HS-5 (cell line): ENCODE data around the gene SLC29A1.
"Not testable (repeated sequence)": the region's sequence is repeated elsewhere in the genome, so short reads cannot be mapped to it uniquely, and the experiment has no call there.

ENCODE experiments used
- DNase-seq: peaks from one replicate; pipeline ENCODE4 v3.0.0-alpha.2; 2012; ENCODE audit warnings: low read depth

SLC29A1 gene

DNA sequence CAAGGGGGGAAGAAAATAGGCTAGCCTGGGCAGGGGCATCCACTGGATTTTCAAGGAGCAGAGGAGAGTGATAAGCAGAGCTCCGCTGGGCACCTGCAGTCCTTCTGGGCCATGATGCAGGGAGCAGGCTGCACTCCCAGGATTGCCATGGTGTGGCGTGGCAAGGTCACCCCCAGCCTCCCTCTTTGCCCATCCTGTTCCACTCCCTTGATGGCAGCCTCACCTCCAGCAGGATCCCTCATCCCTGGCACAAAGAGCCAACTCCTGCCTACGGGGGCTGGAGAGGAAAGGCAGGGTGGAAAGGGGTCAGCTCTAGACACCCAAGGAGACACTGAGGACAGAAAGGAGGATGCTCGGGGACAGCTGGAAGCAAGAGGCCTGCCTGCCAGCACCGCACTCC is 29.1 kb upstream of the SLC29A1 start:
- no peak for DNase-seq

DNA sequence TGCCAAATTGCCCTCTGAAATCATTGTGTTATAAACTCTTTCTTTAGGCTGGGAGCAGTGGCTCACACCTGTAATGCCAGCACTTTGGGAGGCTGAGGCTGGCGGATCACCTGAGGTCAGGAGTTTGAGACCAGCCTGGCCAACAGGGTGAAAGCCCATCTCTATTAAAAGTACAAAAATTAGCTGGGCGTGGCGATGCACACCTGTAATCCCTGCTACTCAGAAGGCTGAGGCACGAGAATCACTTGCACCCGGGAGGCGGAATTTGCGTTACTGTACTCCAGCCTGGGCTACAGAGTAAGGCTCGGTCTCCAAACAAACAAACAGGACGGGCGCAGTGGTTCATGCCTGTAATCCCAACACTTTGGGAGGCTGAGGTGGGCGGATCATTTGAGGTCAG is 27.0 kb upstream of the SLC29A1 start:
- DNase-seq = not testable (repeated sequence)

DNA sequence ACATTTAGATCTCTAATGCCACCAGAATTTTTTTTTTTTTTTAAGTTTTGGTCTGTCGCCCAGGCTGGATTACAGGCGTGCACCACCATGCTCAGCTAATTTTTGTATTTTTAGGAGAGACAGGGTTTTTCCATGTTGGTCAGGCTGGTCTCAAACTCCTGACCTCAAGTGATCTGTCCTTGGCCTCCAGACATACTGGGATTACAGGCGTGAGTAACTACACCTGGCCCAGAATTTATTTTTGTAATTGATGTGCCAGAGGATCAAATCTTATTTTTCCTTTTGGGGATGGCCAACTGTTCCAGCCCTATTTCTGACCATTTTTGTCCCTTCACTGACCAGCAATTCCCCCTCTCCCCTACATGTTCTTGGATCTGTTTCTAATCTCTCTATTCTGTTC is 24.7 kb upstream of the SLC29A1 start:
- DNase-seq = no peak

DNA sequence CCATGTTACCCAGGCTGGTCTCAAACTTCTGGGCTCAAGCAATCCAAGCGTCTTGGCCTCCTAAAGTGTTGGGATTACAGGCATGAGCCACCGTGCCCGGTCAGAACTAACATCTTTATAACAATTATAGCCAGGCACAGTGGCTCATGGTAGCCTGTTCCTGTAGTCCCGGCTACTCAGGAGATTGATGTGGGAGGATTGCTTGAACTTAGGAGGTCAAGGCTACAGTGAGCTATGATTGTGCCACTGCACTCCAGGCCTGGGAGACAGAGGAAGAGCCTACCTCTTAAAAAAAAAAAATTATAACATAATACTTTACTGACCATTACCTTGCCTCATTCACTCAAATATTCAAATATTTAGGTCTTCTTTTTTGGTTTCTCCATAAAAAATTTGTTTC is 23.5 kb upstream of the SLC29A1 start:
- no peak for DNase-seq

DNA sequence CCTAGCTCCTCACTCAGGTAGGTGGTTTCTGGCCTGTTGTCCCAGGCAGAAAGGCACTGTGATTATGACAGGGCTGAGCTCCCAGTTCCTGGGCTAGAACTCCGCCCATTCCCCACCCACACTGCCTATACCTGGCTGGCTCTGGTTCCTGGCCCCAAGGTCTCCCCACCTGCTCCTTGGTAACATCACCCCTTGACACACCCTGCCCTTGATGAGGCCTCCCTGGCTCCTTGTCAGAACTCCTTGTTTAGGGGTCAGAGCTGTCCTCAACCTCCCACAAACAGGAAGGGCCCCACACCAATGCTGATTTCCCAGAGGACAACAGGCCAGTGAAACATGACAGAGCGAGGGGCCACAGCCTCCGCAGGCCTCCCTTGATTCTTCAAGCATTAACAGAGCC is 22.2 kb upstream of the SLC29A1 start:
- DNase-seq = no peak

DNA sequence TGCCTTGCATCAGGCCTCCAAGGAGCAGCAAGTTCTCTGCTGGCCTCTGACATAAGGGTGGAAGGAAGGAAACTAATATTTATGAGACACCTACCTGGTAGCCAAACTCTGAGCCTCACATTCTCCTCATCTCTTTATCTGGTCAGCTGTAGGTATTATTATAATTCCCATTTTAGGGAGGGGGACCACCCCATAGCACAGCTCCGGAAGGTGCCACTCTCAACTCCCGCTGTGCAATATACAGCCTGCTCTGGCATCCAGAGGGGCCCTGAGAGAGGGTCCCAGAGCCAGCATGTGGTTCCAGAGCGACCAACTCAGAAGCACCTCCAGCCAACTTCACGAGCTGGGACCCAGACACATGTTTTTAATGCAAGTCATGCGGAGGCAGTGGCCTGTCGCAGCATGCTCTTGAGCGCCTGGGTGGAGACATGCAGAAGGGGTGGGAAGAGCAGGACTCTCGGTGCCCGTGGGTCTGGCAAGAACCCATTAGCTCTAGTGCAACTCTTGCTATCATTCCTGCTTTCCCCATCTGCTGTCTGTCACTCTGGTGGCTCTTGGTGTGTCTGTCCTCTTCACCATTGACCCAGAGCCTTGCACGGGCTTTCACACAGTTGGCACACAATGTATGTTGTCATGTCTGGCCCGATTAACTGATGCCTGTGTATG is 21.6 kb upstream of the SLC29A1 start:
- DNase-seq = no peak

DNA sequence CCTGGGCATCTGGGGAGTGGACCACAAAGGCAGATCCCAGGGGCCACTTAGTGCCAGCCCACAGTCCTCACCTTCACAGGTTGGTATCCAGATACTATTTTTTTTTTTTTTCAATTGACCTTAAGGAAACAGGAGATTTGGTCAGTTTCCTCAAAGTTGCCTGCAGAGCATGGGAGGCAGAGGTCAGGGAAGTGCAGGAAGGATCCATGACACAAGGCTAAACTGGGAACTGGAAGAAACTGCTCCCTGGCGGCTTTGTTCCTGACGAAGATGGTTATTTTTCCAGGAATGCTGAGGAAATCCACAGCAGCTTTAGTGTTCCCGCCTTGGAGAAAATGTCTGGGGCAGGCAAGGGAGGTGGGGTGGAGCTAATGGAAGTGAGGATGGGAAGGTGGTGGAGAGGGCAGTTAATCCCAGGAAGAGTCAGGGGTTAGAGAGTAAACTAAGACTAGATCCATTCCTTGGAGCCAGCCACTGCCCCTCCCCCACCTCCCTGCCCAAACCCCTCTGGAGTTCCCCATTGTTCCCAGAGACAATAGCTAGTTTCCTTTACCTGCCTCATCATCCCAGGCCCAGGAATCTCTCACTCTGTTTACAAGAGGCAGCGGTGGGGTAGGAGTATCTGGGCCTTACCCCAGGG is 20.9 kb upstream of the SLC29A1 start:
- DNase-seq = no peak

DNA sequence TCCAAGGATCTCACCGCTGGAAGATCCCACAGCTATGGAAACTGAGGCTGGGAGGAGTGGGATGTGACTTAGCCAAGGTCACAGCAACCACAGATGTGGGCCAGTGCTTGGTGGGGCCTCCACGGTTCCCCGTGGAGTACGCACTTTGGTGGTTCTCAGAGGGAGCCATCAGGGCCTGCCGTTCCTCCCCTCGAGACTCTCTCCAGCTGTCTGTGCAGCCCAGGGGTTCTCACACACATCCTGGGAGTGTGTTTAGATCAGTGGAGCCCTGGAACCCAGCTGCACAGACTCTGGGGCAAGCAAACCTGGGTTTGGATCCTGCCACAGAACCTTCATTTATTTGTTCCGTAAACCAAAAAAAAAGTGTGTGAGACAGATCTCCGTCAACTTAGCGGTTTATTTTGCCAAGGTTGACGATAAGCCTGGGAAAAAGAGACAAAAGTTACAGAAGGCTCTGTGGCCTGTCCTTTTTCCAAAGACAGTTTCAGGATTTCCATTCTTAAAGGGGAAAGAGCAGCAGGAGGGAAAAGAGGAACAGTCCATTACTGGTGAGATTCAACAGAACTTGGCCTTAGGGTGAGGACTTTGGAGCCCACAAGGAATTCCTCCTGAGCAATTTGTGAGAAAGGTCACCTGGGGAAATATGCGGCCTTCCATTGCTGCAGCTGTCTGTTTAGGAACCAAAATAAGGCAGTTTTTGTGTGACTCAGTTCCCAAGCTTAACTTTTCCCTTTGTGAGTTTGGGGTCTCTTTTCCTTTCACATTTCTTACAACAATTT is 20.2 kb upstream of the SLC29A1 start:
- no peak for DNase-seq

DNA sequence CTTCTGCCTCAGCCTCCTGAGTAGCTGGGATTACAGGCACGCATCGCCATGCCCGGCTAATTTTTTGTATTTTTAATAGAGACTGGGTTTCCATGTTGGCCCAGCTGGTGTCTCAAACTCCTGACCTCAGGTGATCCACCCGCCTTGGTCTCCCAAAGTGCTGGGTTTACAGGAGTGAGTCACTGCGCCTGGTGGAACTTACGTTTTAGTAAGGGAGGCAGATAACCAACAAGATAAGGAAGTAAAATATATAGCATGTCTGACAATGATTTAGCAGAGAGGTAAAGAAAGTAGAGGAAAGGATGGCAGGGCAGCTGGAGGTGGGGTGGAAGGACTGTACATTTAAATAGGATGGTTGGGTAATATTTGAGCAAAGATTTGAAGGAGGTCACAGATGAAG is 19.4 kb upstream of the SLC29A1 start:
- no peak for DNase-seq

DNA sequence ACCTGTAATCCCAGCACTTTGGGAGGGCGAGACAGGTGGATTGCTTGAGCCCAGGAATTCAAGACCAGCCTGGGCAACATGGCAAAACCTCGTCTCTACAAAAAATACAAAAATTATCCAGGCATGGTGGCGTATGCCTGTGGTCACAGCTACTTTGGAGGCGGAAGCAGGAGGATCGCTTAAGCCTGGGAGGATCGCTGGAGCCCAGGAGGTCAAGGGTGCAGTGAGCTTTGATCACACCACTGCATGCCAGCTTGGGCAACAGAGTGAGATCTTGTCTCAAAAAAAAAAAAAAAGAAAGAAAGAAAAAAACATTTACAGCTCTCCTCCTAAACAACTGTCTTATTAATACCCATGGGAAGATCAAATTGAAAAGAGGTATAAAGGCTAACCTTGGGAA is 15.4 kb upstream of the SLC29A1 start:
- no peak for DNase-seq

DNA sequence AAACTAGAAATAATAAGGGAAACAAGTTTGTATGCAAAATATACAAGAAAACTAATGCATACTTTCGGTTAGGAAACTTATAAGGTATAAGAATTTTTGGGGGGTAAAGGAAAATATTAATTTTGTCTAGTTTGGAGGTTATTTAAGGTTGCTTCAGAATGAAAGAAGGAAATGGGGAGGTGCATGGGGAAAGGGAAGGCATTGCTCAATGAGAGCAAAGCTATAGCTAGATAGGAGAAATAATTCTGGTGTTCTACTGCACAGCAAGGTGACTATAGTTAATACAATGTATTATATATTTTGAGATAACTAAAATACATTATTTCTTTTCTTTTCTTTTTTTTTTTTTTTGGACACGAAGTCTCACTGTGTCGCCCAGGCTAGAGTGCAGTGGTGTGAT is 12.1 kb upstream of the SLC29A1 start:
- DNase-seq = no peak

DNA sequence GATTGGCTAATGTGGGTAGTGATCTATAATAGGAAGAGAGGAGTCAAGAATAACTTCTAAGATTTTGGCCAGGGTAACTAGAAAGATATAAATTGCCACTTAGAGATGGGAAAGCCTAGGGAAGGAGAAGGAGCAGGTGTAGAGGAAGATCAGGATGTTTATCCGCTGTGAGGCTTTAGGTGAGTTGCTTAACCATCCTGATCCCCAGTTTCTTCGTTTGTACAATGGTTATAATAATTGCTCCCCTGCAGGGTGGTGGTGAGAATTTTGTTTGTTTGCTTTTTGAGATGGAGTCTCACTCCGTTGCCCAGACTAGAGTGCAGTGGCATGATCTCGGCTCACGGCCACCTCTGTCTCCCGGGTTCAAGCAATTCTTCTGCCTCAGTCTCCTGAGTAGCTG is 9.1 kb upstream of the SLC29A1 start:
- DNase-seq = no peak

DNA sequence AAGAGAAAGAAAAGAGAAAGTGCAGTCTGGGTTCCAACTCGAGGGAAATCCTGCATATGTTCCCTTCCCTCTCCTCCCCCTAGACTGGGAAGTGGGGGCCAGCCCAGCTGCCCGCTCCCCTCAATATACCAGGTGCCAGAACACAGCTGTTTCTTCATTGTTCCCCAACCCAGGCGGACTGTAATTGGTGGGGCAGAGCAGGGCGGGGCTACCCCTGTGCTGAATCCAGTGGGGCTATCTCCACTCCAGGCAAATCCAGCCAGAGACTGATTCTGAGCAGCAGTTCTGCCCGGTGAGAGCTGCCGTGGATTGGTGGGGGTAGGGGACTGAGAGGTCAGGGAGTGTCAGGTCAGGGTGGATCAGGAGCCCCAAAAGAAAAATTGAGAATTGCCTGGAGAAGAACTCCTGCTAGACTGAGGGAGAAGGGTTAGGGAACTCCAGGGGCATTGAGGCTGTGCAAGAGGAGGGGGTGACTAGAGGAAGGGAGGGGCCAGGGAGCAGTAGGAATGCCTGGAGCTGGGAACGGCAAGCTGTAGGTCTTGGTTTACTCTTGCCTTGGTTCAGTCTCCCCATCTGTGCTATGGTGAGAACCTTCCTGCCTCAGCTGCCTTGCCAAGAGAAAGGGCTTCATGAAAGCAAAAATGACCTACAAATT is 6.6 kb upstream of the SLC29A1 start, which contains the start of gene MYMX:
TSS of gene MYMX (plus strand) at position 250 of the 655 bp plus-strand sequence. CDS start 546 bp downstream, outside the sequence.
- no peak for DNase-seq

DNA sequence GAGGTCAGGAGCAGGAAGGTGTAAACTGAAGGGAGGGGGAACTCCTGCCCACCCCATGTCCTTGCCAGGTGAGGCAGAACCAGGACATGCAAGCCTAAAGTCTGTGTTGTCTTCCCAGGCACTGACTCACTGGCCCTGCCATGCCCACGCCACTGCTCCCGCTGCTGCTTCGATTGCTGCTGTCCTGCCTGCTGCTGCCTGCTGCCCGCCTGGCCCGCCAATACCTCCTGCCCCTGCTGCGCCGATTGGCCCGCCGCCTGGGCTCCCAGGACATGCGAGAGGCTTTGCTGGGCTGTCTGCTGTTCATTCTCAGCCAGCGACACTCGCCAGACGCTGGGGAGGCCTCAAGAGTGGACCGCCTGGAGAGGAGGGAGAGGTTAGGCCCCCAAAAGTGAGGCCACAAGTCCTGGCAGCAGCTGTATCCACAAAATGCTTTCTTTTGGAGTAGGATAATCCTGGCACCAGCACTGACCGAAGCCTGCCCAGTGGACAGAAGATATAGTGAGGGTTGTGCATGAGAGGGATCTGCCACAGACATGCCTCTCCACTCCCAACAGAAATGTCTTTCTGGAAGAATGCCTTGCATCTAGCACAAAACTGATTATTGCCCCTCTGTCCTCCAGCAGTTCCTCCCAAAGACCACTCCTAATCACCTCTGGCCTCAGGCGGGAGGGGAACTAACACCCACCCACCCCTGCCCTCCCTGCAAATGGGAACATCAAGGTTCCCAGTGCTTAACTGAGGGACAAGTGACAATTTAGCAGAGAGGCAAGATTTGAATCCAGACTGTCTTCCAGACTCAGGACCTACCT is 5.9 kb upstream of the SLC29A1 start:
- DNase-seq = no peak

DNA sequence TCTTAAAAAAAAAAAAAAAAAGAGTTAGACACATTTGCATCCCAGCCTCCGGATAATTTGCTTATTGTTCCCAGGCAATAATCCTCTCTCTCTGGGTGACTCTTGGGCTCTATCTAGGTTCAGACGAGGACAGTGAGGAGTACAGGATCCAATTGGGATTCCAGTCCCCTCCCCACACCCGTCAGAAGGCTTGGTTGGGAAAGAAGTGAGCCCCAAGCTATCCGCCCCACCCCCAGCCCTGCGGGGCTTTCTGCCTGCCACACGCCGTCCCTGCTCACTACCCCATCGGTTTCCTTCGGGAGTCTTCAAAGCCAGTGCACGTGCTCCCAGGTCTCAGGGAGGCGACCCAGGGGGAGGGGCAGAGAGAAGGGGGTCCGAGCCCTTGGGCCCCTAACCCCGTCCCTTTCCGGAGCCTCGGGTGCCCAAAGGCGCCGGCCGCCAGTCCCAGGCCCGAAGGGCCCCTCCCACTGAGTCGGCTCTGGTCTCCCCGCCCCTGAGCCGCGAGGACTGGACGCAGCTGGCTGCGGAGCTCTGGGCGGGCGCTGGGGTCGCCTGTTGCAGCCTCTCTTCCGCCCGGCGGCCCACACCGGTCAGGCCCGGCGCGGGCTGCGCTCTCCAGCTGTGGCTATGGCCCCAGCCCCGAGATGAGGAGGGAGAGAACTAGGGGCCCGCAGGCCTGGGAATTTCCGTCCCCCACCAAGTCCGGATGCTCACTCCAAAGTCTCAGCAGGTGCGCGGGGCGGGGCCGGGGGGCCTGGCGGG is 4.2 kb upstream of the SLC29A1 start:
- no peak for DNase-seq

DNA sequence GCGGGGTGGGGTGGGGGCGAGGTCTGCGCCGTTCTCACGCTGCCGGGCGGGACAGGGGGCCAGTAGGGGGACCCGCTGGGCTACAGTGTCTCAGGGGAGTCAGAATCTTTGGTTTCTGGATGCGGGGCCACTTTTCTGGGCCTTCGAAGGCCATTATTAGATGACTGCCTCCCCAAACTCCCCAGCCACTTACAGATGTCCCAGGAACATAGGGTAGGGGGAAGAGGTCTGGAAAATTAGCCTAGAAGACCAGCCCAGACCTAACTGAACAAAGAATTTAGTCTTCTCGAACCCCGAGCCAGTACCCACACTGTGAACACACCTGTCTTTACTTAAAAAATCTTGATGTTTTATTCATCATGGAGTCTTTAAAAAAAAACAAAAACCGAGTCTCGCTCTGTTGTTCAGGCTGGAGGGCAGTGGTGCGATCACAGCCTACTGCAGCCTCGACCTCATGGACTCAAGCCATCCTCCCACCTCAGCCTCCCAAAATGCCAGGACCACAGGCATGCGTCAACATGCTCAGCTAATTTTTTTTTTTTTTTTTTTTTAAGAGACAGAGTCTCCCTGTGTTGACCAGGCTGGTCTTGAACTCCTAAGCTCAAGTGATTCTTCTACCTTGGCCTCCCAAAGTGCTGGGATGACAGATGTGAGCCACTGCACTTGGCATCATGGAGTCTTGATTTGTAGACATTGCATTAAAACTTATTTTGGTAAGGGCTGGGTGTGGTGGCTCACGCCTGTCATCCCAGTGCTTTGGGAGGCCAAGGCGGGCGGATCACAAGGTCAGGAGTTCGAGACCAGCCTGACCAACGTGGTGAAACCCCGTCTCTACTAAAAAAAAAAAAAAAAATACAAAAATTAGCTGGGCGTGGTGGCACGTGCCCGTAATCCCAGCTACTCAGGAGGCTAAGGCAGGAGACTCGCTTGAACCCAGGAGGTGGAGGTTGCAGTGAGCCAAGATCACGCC is 3.3 kb upstream of the SLC29A1 start:
- no peak for DNase-seq

DNA sequence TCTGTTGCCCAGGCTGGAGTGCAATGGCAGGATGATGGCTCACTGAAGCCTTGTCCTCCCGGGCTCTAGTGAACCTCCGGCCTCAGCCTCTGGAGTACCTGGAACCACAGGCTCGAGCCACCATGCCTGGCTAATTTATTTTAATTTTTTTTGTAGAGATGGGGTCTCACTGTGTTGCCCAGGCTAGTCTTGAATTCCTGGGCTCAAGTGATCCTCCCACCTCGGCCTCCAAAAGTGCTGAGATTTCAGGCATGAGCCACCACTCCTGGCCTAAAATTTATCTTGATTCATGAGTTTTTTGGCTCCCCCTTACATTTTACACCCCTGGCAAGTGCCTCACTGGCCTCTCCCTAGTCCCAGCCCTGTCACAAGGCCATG is 2.5 kb upstream of the SLC29A1 start:
- DNase-seq = no peak

DNA sequence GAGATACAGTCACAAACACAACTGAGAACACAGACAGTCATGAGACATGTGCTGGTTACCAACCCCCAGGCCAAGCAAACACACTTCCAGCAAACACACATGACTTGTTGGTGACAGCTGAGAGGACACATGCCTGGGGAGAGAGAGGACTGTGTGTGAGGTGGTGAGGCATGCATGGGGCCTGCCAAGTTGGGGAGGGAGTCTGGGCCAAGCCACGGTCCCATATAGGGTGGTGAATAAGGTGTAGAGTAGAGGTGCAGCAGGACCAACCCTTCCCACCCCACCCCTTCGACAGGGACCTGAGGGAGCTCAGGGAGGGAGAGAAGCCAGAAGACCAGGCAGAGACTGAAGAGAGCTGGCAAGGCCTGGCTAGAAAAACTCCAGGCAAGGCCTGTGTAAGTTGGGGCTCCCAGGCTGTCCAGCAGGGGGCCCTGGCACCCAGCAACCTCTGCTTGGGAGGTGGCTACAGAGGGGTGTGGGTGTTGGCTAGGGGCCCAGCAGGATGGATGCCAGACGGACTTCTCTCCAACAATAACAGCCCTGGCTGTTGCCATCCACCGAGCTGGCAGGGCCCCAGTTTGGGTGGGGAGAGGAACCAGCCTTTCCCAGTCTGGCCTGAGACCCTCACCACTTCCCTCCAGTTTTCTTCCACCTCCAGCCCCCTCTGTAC is 2.0 kb upstream of the SLC29A1 start:
- DNase-seq = peak; percentile 25

DNA sequence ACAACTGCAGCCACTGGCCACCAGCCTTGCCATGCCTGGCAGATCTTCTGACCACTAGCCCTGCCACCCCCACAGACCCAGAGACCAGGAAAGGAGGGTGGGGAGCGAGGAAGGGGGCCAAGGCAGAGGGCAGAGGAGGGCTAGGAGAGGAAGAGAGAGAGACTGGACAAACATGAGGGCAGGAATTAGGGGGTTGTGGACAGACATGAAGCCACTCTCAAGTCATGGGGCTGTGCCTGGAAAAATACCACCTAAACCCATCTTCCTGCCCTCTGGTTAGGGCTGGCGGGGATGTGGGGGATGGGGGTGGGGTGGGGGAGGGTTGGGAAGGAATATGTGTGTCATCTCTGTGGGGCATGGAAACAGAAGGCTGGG is 1.4 kb upstream of the SLC29A1 start:
- DNase-seq = no peak
